Keratinocyte (primary cell): Measurements from ENCODE around the gene FRMPD2.

Experiments used
- EZH2 ChIP-seq: IDR thresholded peaks from one replicate; pipeline ENCODE4 v1.6.1; 2012; ENCODE audit warnings: inconsistent platforms, mild to moderate bottlenecking, low read length, moderate library complexity
- TF ChIP-seq, protein P1 (sequence below), 3 experiments: IDR thresholded peaks in 1 of 3; conservative IDR thresholded peaks in 1 of 3; optimal IDR thresholded peaks in 1 of 3; 2 replicates in 2 of 3; 3 replicates in 1 of 3; pipeline versions ENCODE3 to v1.5.1; 2011; ENCODE audit warnings: low read length in 3 of 3, mild to moderate bottlenecking in 3 of 3, moderate library complexity in 2 of 3, control low read depth in 1 of 3, inconsistent platforms in 1 of 3; ENCODE audit not compliant: insufficient read depth in 2 of 3; ENCODE audit errors: extremely low read depth in 1 of 3

DNA sequence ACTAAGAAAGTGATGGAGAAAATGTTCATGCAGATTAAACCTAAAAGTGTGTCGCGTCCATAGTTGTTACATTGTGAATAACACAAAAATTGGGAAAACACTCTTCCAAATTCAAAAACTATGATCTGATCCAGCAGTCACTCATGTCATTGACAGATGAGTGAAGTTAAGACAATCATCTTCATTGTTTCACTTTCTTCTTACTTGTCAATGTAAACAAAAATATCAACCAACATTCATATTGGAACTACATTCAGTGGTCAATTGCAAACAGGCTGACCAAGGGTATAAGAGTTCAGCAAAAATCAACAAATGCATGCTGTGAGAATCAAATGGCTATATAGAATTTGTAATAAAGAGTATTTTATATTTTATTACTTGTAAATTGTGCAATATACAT, 1.8 kb downstream of the FRMPD2 start:
- TF ChIP-seq, protein P1, sequence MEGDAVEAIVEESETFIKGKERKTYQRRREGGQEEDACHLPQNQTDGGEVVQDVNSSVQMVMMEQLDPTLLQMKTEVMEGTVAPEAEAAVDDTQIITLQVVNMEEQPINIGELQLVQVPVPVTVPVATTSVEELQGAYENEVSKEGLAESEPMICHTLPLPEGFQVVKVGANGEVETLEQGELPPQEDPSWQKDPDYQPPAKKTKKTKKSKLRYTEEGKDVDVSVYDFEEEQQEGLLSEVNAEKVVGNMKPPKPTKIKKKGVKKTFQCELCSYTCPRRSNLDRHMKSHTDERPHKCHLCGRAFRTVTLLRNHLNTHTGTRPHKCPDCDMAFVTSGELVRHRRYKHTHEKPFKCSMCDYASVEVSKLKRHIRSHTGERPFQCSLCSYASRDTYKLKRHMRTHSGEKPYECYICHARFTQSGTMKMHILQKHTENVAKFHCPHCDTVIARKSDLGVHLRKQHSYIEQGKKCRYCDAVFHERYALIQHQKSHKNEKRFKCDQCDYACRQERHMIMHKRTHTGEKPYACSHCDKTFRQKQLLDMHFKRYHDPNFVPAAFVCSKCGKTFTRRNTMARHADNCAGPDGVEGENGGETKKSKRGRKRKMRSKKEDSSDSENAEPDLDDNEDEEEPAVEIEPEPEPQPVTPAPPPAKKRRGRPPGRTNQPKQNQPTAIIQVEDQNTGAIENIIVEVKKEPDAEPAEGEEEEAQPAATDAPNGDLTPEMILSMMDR (optimal IDR thresholded peaks at IDR 0.05 in 1 of 3, IDR thresholded peaks at IDR 0.05 in 1 of 3, conservative IDR thresholded peaks at IDR 0.05 in 1 of 3; ENCODE audit: extremely low read depth in 1 of 3, insufficient read depth in 2 of 3, low read length in 3 of 3) = no peak
- no peak for TF ChIP-seq EZH2
